Activated naive CD8-positive, alpha-beta T cell (primary cell): ENCODE measurements around the gene AGAP1.

ENCODE experiments used
- H3K27ac Mint-ChIP-seq: one replicate; pipeline ENCODE4 v1.8.0; 2021; ENCODE audit warnings: mixed read lengths
- H3K27me3 Mint-ChIP-seq: one replicate; pipeline ENCODE4 v1.8.0; 2021; ENCODE audit warnings: mixed read lengths
- H3K36me3 Mint-ChIP-seq: one replicate; pipeline ENCODE4 v1.8.0; 2021; ENCODE audit warnings: mixed read lengths
- H3K4me1 Mint-ChIP-seq: one replicate; pipeline ENCODE4 v1.8.0; 2021; ENCODE audit warnings: low read depth, mixed read lengths
- H3K4me3 Mint-ChIP-seq: one replicate; pipeline ENCODE4 v1.8.0; 2021; ENCODE audit warnings: mild to moderate bottlenecking, mixed read lengths
- H3K9me3 Mint-ChIP-seq: one replicate; pipeline ENCODE4 v1.8.0; 2021; ENCODE audit warnings: low read depth, mixed read lengths

Gene AGAP1

DNA sequence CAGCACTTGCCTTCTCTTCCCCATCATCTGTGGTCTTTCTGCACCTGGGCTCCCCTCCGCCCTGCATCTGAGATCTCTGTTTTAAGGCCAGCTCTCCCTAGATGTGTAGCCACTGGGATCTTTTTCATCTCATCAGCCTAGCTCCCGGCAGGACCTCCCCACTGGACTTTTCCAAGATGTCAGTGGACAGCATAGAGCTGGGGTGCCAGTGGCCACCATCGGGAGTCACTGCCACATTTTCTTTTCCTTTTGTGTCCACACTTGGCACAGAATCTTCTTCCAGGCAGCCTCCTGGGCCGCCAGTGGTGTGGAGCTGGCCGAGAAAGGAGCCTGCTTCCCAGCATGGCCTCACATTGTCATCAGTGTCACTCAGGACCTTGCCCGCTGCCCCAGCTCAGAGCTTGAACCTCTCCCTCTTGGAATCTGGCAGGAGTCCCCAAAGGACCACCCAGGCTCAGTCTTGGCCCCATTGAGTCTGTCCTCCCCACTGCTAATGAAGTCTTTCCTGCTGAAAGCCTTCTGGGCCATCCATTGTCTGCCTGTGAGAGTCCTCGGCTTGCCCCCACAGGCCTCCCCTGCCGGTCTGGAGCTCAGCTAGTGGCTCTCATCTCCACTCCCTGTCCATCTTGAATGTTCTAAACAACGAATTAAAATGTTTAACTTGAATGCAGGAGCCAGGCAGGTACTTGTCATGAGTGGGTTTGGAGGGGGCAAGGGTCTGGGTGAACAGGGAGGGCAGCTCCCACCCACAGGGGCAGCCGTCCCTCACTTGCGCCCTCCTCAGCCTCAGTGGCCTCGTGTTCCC is 349.9 kb downstream of the AGAP1 start:
- Mint-ChIP-seq H3K36me3 (no peaks in the 10 kb centered on the region), H3K4me1 (no peaks in the 10 kb centered on the region), H3K9me3 (no peaks in the 10 kb centered on the region), H3K27me3 (peaks cover 3% of the 10 kb centered on the region), H3K27ac (no peak overlapping the region), H3K4me3 (no peak overlapping the region)

DNA sequence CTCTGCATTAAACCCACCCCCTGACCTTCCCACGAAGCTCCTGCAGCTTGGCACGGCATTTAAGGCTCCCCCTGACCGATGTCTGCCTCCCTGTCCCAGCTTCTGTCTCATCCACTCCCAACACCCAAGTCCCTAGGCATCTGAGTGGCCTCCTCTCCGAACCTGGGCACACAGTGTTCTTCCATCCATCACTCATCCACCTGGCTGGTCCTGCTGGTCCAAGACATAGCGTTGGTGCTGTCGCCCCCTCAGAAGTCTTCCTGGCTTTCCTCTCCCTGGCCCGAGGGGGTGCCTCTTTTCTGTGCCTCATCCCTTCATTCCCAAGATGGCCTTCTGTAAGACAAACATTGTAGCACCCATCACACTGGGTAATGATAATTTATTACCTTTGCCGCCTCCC is 350.7 kb downstream of the AGAP1 start:
- peaks cover 3% of the 10 kb centered on the region for H3K27me3 Mint-ChIP-seq
- no peak overlapping the region for H3K27ac Mint-ChIP-seq
- H3K9me3 Mint-ChIP-seq = no peaks in the 10 kb centered on the region
- H3K36me3 Mint-ChIP-seq = no peaks in the 10 kb centered on the region
- H3K4me1 Mint-ChIP-seq = no peaks in the 10 kb centered on the region
- no peak overlapping the region for H3K4me3 Mint-ChIP-seq

DNA sequence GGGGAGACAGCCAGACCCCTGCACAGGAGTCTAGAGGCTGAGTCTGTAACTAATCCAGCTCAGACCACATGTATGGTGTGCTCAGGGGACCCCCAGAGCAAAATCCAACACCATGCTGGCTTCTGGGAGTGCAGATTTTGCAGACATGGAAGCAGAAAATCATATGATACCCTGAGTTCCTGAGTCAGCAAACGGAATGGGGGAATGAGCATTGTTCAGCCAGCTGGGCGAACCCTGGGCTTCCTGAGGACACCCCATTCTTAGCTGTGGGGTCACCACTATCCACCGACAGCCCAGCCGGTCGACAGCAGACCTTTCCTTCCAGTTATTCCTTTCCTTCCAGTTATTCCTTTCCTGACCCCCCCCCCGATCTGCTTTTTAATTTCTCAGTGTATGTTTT is 351.4 kb downstream of the AGAP1 start:
- peaks cover 3% of the 10 kb centered on the region for H3K27me3 Mint-ChIP-seq
- H3K4me1 Mint-ChIP-seq = no peaks in the 10 kb centered on the region
- H3K27ac Mint-ChIP-seq = no peak overlapping the region
- H3K9me3 Mint-ChIP-seq = no peaks in the 10 kb centered on the region
- H3K36me3 Mint-ChIP-seq = no peaks in the 10 kb centered on the region
- no peak overlapping the region for H3K4me3 Mint-ChIP-seq

DNA sequence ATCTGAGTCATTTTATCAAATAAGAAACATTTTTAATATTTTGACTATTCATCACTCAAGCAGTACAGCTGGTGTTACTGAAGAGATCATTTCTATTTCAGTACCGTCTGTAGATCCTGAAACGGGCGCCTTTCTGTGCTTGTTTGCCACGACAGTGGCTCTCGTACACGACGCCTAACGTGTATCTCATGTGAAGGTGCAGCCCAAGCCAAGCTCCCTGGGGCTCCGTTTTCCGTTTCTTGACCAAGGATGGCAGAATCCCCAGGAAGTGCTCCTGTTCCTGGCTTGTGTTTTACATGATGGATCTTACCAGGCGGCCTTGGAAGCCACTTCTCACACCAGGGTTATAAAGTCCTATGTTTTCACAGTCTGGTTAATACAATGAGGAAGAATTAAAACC is 353.7 kb downstream of the AGAP1 start:
- no peak overlapping the region for H3K4me3 Mint-ChIP-seq
- no peaks in the 10 kb centered on the region for H3K4me1 Mint-ChIP-seq
- H3K36me3 Mint-ChIP-seq = no peaks in the 10 kb centered on the region

DNA sequence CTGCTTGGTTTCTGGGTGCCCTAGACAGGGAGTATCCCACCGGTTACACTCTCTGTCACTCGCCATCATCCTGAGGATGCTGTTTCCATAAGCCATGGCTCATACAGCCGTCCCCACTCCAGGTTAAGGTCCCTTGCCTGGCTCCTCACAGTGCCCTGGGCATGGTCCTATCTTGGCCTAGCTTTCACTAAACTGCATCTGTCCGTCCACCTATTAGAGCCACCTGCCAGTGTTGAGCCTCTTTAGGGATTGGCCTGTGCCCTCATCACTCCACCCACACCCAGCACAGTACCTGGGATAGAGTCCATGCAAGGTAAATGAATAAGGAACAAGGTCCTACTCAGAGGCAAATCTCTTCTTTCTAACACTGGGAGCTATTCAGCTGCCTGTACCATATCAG is 354.2 kb downstream of the AGAP1 start:
- Mint-ChIP-seq H3K4me3 (no peak overlapping the region), H3K4me1 (no peaks in the 10 kb centered on the region), H3K36me3 (no peaks in the 10 kb centered on the region), H3K27me3 (peaks cover 3% of the 10 kb centered on the region), H3K27ac (no peak overlapping the region), H3K9me3 (no peaks in the 10 kb centered on the region)

More for the DNA sequence above, 353.7 kb downstream of the AGAP1 start:
- Mint-ChIP-seq H3K27ac (no peak overlapping the region), H3K9me3 (no peaks in the 10 kb centered on the region), H3K27me3 (peaks cover 3% of the 10 kb centered on the region)

DNA sequence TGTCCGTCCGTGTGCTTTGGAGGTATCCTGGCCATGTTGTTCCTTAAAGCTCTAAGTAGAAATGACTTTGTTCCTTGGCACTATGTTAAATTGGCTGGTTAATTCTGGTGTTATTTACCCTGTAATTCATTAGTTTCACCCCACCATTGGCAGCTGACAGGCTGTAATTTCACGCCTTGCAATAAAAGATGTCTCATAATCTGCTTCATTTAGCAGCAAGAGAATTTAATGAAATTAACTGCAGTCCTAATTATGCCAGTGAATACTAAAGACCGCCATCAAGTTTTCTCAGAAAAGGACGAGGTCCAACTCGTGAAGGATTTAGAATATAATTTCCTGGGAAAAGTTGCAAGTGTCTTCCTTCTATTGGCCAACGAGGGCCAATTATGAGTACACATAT is 355.1 kb downstream of the AGAP1 start:
- Mint-ChIP-seq H3K9me3 (no peaks in the 10 kb centered on the region), H3K27me3 (peaks cover 3% of the 10 kb centered on the region), H3K27ac (no peak overlapping the region), H3K4me1 (no peaks in the 10 kb centered on the region), H3K36me3 (no peaks in the 10 kb centered on the region), H3K4me3 (no peak overlapping the region)

DNA sequence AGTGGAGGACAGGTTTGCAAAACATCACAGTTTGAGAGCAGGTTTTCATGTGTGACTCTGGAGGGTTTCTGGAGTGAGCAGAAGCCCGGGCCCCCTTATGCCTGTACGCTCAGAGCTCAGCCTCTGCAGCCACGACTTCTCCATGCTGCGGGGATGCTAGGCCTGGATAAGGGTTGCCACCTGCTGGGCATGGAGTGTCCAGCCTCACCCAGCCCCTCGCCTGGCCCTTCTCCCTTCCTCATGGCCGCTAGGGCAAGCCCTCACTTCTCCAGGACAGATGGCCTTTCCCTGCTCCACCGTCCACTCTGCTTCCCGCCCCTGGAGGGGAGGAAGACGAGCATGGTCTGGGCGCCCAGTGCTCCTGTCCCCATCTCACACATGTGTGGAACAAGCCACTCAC is 355.6 kb downstream of the AGAP1 start:
- Mint-ChIP-seq H3K4me1 (no peaks in the 10 kb centered on the region), H3K36me3 (no peaks in the 10 kb centered on the region), H3K4me3 (no peak overlapping the region), H3K9me3 (no peaks in the 10 kb centered on the region), H3K27me3 (peaks cover 3% of the 10 kb centered on the region), H3K27ac (no peak overlapping the region)

DNA sequence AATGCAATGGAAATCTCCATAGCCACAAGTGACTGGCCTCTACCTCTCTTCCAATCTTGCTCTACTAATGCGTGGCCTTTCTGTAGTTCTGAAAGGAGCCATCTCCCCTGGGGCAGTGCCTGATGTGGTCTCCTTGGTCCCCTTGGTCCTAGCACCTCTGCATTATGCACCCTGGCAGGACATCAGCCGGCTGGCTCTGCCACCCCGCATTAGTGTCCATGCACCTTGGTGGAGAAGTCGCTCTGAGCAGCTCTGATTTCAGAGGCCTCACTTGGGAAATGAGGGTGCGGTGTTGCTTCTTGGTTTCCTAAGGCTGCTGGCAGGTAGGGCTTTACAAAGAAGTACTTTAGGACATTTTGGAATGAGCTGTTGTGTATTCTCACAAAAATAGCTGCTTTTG is 356.4 kb downstream of the AGAP1 start:
- Mint-ChIP-seq H3K4me3 (no peak overlapping the region), H3K9me3 (no peaks in the 10 kb centered on the region), H3K27ac (no peak overlapping the region), H3K4me1 (no peaks in the 10 kb centered on the region), H3K36me3 (no peaks in the 10 kb centered on the region), H3K27me3 (peaks cover 3% of the 10 kb centered on the region)

DNA sequence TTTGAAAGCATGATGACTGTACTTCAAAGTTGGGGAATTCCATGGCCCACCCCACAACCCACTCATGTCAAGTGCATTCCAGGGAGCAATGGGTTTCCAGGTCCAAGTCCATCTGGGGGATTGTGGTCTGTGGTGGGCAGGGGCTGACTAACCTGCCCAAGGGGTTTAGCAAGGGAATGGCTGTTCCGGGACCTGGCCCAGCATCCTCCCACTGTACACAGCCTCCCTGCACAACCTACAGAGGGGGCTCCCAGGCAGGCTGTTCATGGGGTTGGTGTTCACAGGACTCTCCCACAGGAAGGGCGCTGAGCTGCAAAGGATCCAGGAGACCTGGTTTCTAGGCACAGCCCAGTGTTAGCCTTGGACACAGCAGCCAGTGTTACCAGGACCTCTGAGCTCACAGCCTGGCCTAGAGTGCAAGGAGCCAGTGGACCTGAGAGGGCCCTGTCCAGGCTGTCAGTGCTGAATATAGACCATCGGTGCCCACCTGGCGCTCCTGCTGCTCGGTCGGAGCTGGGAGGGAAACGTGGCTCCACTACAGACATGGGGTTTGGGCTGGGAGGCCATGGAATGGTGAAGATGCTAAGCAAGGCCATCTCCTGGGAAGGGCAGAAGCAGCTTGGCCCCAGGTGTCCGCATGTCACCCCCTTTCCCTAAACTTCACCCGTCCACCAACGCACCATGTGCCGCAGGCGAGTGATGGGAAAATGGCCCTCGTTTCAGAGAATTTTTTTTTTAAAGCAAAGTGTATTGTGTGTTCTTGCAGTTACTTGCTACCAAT is 357.1 kb downstream of the AGAP1 start:
- no peaks in the 10 kb centered on the region for H3K4me1 Mint-ChIP-seq
- H3K36me3 Mint-ChIP-seq = no peaks in the 10 kb centered on the region
- no peak overlapping the region for H3K27ac Mint-ChIP-seq
- no peaks in the 10 kb centered on the region for H3K9me3 Mint-ChIP-seq
- no peaks in the 10 kb centered on the region for H3K27me3 Mint-ChIP-seq
- no peak overlapping the region for H3K4me3 Mint-ChIP-seq

DNA sequence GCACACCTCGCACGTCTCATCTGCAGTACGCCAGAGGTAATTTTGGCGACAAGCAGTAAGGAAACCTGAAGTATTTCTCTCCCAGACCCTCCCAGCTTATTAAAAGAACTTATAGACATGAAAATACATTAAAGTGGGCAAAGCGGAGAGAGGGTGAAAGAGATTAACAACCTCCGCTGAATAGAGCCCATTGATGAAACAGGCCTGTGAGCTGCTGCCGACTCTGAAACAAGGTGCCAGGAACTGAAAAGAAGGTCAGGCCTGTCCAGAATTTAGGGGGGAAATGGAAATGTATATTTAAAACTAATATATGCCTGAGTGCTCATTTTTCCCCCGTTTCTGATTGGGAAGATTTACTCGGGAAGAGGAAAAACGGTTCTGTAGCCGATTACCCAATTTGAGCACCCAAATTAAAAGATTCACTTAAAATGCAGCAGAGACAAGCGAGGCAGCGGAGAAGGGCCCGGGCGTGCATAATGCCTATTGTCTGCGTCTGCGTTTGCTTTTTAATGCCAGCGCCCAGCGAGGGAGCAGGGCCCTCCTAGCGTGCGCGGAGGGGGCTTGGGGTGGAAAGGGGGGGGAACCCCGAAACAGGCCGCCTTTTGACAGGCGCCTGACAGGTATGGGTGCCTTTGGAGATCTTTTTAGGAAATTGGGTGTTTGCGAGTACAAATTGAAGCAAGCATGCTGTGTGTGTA is 358.1 kb downstream of the AGAP1 start:
- Mint-ChIP-seq H3K9me3 (no peaks in the 10 kb centered on the region), H3K4me3 (no peak overlapping the region), H3K4me1 (no peaks in the 10 kb centered on the region), H3K27ac (no peak overlapping the region), H3K27me3 (no peaks in the 10 kb centered on the region), H3K36me3 (no peaks in the 10 kb centered on the region)

DNA sequence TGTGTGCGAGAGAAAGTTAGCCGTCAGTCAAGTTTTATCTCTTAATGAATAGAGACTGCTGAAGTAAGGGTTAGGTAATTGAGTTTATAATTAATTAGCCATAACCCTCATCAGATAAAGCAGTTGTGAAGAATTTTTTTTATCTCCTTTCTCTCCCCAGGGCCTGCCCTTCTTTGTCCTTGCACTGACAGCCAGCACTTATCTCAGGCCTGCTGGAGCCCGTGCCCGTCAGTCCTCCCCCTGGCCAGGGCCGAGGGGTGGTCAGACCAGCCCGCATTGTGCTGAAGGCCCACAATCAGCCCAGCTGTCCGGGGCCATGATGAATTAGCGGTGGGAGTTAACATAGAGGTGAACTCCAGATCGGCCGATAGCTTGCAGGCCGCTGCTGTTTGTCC is 358.7 kb downstream of the AGAP1 start:
- H3K27me3 Mint-ChIP-seq = no peaks in the 10 kb centered on the region
- no peaks in the 10 kb centered on the region for H3K4me1 Mint-ChIP-seq
- H3K4me3 Mint-ChIP-seq = no peak overlapping the region
- no peaks in the 10 kb centered on the region for H3K36me3 Mint-ChIP-seq
- H3K9me3 Mint-ChIP-seq = no peaks in the 10 kb centered on the region
- no peak overlapping the region for H3K27ac Mint-ChIP-seq

DNA sequence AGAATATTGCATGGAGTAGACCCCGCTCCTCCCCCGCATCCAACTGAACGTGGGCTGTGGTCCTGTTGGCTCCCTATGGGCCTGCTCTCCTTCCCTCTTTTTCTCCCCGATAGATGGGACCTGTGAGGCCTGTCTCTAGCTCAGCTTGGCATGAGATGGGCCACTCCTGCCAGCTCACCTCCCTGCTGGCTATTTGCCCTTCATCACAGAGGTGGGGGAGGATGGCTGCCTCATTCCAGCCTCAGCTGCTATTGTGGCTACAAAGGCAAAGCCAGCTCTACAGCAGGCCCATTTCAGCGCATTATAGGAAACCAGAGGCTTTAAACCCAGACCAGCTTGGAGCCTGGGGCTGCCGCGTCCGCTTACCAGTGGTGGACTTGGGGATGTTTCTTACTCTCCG is 360.4 kb downstream of the AGAP1 start:
- H3K4me1 Mint-ChIP-seq = no peaks in the 10 kb centered on the region
- no peaks in the 10 kb centered on the region for H3K36me3 Mint-ChIP-seq
- H3K9me3 Mint-ChIP-seq = no peaks in the 10 kb centered on the region
- H3K27ac Mint-ChIP-seq = no peak overlapping the region
- H3K27me3 Mint-ChIP-seq = no peaks in the 10 kb centered on the region
- no peak overlapping the region for H3K4me3 Mint-ChIP-seq

DNA sequence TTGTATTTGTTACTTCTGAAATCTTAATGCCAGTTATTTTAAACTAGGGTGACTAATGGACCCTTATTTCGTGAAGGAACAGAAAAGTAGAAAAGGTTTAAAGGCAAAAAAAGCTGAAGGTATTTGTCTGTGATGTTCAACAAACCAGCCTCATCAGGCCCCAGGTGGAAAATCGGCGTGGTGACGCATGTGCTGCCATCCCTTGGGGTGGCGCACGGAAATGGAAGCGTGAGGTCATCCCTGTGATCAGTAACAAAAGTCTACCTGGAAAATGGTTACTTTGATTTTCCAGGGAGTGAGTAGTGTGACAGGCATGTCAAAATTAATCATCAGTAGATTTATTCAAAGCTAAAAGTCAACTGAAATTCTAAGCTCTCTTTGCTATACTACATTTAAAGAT is 361.2 kb downstream of the AGAP1 start:
- Mint-ChIP-seq H3K4me3 (no peak overlapping the region), H3K4me1 (no peaks in the 10 kb centered on the region), H3K9me3 (no peaks in the 10 kb centered on the region), H3K36me3 (no peaks in the 10 kb centered on the region), H3K27me3 (no peaks in the 10 kb centered on the region), H3K27ac (no peak overlapping the region)

DNA sequence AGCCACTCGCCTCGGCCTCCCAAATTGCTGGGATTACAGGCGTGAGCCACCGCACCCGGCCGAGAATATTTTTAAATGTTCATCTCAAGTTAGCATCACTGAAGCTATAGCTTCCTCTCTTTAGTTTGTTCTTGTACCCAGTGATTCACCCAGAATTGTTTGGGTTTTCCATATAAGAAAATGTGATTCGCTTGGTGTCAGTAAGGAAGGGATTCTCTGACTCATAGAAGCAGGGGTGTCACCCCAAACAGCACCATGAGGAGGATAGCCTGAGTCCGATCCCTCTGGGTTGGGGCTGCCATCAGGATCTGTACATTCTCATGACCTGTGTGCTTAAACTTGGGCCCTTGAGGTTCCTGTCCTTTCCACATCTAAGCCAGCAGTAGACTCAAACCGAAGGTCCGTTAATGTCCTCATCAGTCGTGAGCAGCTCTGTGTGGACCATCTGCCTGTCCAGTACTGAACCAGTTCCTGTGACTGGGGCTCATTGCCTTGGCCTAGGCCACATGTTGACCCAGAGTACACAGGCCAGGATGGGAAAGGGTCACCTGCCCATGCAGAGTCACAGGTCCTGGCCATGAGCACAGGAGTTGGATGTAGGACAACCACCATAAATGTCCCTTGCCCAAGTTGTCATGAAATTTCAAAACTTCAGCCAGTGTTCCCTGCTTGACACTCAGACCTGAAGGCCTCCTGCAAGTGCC is 362.5 kb downstream of the AGAP1 start:
- Mint-ChIP-seq H3K4me3 (no peak overlapping the region), H3K27ac (no peak overlapping the region), H3K36me3 (no peaks in the 10 kb centered on the region), H3K4me1 (no peaks in the 10 kb centered on the region), H3K9me3 (no peaks in the 10 kb centered on the region), H3K27me3 (no peaks in the 10 kb centered on the region)

DNA sequence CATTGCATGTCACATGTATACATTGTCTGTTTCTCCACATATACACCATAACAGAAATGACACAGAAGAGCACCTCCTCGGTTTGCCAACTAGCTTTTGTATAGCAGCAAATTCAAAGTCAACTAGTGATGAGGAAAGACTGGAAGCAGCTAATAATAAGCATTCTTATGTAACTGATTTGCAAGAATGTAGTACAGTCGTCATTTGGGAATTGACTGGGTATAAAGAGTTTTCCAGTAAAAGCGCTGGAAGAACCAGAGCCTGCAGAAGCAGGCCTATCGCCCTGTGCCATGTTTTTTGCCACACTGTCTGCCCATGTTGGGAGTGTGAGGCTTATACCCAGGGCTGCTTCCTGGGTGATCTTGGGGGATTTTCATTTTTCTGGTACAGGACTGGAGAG is 363.8 kb downstream of the AGAP1 start:
- Mint-ChIP-seq H3K36me3 (no peaks in the 10 kb centered on the region), H3K4me1 (no peaks in the 10 kb centered on the region), H3K27ac (no peak overlapping the region), H3K27me3 (no peaks in the 10 kb centered on the region), H3K4me3 (no peak overlapping the region), H3K9me3 (no peaks in the 10 kb centered on the region)
